Measurements from ENCODE around the gene LSM2. TPM values are rescaled to one million over a fixed set of nuclear protein-coding genes. Genes with fewer than 3 reads are reported as not detected.

The LSM2 gene
- total and polyA plus RNA-seq, 9 of the 15 experiments (the other 6 are each of a cell fraction or from before 2014, with no cell fraction given): 154 to 407 (median 223) TPM

DNA sequence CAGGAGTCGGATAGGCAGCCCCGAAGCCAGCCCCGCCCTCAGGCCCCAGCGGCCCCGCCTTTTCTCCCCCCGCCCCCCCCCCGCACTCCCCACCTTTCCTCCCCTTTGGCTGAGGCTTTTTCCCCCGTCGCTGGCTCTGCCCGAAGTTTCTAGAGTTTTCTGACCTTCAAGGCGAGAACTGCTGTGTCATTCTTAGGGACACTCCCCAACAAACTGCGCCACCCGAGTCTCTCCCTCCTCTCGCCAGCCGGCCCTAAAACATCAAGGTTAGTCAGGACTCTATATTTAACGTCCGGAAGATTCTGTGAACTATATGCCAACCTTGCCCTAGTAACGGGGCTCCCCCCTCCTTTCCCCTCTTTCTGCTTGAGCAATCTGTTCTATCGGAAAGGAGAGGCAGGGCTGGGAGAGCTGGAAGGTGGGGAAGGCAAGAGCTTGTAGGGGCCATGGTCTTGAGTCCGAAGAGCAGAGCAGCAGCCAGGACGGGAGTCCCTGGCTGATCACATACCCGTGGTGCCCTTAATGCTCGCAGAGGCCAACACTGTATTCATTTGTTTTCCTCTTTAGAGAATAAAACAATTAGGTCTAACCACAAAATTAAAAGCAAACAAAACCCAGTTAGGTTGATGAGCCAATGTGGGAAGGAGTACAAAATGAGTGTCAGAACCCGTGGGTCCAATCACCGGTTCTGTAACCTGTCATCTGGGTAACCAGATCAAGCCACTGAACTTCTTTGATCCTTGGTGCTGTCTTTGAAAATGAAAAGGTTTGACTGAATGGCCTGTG is 15.5 kb upstream of the LSM2 start (continued):
- TF ChIP-seq, protein P1, sequence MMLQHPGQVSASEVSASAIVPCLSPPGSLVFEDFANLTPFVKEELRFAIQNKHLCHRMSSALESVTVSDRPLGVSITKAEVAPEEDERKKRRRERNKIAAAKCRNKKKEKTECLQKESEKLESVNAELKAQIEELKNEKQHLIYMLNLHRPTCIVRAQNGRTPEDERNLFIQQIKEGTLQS (IDR thresholded peaks at IDR 0.05): no peak
- TF ChIP-seq, protein P1 (CRISPR knock-in tag; conservative IDR thresholded peaks at IDR 0.05): peak; percentile 88
- no peak for TF ChIP-seq HMG20A (CRISPR knock-in tag; conservative IDR thresholded peaks at IDR 0.05)
- no peak for TF ChIP-seq LEF1 (IDR thresholded peaks at IDR 0.05)
- 0 out of 2 replicates have a peak, but pooled peaks have one; percentile 60 for TF ChIP-seq ZNF696 (CRISPR knock-in tag; conservative IDR thresholded peaks at IDR 0.05)
- no peak for TF ChIP-seq ZNF436 (CRISPR knock-in tag; IDR thresholded peaks at IDR 0.05)
- no peak for TF ChIP-seq ZNF133 (CRISPR knock-in tag; IDR thresholded peaks at IDR 0.05)
- TF ChIP-seq GATAD2A (IDR thresholded peaks at IDR 0.05): no peak
- TF ChIP-seq ZNF174 (CRISPR knock-in tag; IDR thresholded peaks at IDR 0.05): no peak
- TF ChIP-seq, protein P2, sequence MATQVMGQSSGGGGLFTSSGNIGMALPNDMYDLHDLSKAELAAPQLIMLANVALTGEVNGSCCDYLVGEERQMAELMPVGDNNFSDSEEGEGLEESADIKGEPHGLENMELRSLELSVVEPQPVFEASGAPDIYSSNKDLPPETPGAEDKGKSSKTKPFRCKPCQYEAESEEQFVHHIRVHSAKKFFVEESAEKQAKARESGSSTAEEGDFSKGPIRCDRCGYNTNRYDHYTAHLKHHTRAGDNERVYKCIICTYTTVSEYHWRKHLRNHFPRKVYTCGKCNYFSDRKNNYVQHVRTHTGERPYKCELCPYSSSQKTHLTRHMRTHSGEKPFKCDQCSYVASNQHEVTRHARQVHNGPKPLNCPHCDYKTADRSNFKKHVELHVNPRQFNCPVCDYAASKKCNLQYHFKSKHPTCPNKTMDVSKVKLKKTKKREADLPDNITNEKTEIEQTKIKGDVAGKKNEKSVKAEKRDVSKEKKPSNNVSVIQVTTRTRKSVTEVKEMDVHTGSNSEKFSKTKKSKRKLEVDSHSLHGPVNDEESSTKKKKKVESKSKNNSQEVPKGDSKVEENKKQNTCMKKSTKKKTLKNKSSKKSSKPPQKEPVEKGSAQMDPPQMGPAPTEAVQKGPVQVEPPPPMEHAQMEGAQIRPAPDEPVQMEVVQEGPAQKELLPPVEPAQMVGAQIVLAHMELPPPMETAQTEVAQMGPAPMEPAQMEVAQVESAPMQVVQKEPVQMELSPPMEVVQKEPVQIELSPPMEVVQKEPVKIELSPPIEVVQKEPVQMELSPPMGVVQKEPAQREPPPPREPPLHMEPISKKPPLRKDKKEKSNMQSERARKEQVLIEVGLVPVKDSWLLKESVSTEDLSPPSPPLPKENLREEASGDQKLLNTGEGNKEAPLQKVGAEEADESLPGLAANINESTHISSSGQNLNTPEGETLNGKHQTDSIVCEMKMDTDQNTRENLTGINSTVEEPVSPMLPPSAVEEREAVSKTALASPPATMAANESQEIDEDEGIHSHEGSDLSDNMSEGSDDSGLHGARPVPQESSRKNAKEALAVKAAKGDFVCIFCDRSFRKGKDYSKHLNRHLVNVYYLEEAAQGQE (IDR thresholded peaks at IDR 0.05; ENCODE audit: borderline replicate concordance): no peak
- TF ChIP-seq, protein P2 (CRISPR knock-in tag; IDR thresholded peaks at IDR 0.05; ENCODE audit: low read depth): peak; percentile 62; the same call in 1 of the 2 replicates
- TF ChIP-seq TEAD1 (CRISPR knock-in tag; IDR thresholded peaks at IDR 0.05): peak; percentile 66 to 79; a peak in 3 of 4 replicates
- TF ChIP-seq ZNF324 (CRISPR knock-in tag; IDR thresholded peaks at IDR 0.05): peak; percentile 58
